ENCODE measurements around the gene FAM13B. TPM values are rescaled to one million over a fixed set of nuclear protein-coding genes. Genes with fewer than 3 reads are reported as not detected.

Gene FAM13B
- total and polyA plus RNA-seq, 9 of the 15 experiments (the other 6 are each of a cell fraction or from before 2014, with no cell fraction given), result 2.3 to 21.6 (median 14.1) TPM

DNA sequence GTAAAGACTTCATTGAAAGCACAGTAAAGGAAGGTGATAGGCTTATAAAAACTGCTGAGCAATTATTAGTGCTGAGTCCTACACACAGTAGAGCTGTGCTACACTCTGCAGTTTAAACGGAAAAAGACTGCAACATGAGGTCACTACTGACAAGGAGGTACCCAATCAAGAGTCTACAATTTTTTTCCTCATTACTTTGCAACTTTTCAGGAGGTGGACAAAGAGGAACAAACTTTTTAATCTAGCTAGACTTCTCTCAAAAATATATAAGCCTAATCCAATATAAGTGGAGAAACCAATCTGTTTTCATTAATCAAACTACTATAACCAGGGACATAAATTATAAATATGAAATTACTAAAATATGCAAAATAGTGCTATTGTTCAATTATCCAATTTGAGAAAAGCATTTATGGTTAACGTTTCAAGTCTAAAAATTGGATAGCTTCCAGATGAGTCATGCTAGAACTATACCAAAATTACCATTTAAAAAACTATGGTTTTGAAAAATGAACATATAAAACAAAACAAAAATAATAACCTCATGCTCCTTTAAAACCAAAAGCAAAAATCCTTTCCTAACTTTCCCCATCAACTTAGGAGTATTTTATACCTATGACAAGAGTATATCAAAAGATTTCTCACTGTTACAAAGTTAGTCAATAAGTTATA, 37.7 kb downstream of the FAM13B start (continued):
- TF ChIP-seq, protein P1, sequence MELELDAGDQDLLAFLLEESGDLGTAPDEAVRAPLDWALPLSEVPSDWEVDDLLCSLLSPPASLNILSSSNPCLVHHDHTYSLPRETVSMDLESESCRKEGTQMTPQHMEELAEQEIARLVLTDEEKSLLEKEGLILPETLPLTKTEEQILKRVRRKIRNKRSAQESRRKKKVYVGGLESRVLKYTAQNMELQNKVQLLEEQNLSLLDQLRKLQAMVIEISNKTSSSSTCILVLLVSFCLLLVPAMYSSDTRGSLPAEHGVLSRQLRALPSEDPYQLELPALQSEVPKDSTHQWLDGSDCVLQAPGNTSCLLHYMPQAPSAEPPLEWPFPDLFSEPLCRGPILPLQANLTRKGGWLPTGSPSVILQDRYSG (tag; conservative IDR thresholded peaks at IDR 0.05; ENCODE audit: low read depth), result 0 out of 2 replicates have a peak, but pooled peaks have one; percentile 43
- TF ChIP-seq LARP7 (IDR thresholded peaks at IDR 0.05) (no peak), ELF2 (CRISPR knock-in tag; IDR thresholded peaks at IDR 0.05) (no peak), JUN (IDR thresholded peaks at IDR 0.05; ENCODE audit: borderline replicate concordance, low read depth, low read length) (peak; percentile 40), JUN (CRISPR knock-in tag; IDR thresholded peaks at IDR 0.05; ENCODE audit: borderline replicate concordance) (no peak), POU5F1 (IDR thresholded peaks at IDR 0.05; ENCODE audit: borderline replicate concordance, low read depth, low read length, partially characterized antibody) (no peak), ILF3 (IDR thresholded peaks at IDR 0.05; ENCODE audit: borderline replicate concordance) (no peak), MTA2 (IDR thresholded peaks at IDR 0.05; ENCODE audit: low read depth) (no peak), SUPT5H (IDR thresholded peaks at IDR 0.05) (no peak), SREBF2 (CRISPR knock-in tag; IDR thresholded peaks at IDR 0.05) (no peak), FIP1L1 (IDR thresholded peaks at IDR 0.05; ENCODE audit: low read depth, low read length, poor library complexity, severe bottlenecking) (no peak)
- TF ChIP-seq, protein P2, sequence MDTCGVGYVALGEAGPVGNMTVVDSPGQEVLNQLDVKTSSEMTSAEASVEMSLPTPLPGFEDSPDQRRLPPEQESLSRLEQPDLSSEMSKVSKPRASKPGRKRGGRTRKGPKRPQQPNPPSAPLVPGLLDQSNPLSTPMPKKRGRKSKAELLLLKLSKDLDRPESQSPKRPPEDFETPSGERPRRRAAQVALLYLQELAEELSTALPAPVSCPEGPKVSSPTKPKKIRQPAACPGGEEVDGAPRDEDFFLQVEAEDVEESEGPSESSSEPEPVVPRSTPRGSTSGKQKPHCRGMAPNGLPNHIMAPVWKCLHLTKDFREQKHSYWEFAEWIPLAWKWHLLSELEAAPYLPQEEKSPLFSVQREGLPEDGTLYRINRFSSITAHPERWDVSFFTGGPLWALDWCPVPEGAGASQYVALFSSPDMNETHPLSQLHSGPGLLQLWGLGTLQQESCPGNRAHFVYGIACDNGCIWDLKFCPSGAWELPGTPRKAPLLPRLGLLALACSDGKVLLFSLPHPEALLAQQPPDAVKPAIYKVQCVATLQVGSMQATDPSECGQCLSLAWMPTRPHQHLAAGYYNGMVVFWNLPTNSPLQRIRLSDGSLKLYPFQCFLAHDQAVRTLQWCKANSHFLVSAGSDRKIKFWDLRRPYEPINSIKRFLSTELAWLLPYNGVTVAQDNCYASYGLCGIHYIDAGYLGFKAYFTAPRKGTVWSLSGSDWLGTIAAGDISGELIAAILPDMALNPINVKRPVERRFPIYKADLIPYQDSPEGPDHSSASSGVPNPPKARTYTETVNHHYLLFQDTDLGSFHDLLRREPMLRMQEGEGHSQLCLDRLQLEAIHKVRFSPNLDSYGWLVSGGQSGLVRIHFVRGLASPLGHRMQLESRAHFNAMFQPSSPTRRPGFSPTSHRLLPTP (IDR thresholded peaks at IDR 0.05; ENCODE audit: borderline replicate concordance, extremely low read depth, insufficient read length), result no peak
- TF ChIP-seq, protein P3, sequence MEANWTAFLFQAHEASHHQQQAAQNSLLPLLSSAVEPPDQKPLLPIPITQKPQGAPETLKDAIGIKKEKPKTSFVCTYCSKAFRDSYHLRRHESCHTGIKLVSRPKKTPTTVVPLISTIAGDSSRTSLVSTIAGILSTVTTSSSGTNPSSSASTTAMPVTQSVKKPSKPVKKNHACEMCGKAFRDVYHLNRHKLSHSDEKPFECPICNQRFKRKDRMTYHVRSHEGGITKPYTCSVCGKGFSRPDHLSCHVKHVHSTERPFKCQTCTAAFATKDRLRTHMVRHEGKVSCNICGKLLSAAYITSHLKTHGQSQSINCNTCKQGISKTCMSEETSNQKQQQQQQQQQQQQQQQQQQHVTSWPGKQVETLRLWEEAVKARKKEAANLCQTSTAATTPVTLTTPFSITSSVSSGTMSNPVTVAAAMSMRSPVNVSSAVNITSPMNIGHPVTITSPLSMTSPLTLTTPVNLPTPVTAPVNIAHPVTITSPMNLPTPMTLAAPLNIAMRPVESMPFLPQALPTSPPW (CRISPR knock-in tag; IDR thresholded peaks at IDR 0.05), result 0 out of 2 replicates have a peak, but pooled peaks have one; percentile 28
- TF ChIP-seq, protein P4, sequence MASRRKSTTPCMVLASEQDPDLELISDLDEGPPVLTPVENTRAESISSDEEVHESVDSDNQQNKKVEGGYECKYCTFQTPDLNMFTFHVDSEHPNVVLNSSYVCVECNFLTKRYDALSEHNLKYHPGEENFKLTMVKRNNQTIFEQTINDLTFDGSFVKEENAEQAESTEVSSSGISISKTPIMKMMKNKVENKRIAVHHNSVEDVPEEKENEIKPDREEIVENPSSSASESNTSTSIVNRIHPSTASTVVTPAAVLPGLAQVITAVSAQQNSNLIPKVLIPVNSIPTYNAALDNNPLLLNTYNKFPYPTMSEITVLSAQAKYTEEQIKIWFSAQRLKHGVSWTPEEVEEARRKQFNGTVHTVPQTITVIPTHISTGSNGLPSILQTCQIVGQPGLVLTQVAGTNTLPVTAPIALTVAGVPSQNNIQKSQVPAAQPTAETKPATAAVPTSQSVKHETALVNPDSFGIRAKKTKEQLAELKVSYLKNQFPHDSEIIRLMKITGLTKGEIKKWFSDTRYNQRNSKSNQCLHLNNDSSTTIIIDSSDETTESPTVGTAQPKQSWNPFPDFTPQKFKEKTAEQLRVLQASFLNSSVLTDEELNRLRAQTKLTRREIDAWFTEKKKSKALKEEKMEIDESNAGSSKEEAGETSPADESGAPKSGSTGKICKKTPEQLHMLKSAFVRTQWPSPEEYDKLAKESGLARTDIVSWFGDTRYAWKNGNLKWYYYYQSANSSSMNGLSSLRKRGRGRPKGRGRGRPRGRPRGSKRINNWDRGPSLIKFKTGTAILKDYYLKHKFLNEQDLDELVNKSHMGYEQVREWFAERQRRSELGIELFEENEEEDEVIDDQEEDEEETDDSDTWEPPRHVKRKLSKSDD (conservative IDR thresholded peaks at IDR 0.05; ENCODE audit: low read length), result no peak
- TF ChIP-seq, protein P5, sequence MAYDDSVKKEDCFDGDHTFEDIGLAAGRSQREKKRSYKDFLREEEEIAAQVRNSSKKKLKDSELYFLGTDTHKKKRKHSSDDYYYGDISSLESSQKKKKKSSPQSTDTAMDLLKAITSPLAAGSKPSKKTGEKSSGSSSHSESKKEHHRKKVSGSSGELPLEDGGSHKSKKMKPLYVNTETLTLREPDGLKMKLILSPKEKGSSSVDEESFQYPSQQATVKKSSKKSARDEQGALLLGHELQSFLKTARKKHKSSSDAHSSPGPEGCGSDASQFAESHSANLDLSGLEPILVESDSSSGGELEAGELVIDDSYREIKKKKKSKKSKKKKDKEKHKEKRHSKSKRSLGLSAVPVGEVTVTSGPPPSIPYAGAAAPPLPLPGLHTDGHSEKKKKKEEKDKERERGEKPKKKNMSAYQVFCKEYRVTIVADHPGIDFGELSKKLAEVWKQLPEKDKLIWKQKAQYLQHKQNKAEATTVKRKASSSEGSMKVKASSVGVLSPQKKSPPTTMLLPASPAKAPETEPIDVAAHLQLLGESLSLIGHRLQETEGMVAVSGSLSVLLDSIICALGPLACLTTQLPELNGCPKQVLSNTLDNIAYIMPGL (CRISPR knock-in tag; IDR thresholded peaks at IDR 0.05), result no peak
